ENCODE data around the gene TM4SF5.

DNA sequence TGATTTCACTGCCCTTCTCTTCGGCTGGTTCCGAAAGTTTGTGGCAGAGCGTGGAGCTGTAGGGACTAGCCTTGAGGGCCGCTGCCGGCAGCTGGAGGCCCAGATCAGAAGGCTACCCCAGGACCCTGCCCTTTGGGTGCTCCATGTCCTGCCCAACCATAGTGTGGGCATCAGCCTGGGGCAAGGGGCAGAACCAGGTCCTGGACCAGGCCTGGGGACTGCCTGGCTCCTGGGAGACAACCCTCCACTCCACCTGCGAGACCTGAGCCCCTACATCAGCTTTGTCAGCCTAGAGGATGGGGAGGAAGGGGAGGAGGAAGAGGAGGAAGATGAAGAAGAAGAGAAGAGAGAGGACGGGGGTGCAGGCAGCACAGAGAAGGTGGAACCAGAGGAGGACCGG lies 31.1 kb upstream of the TM4SF5 start:
- TF ChIP-seq EZH2 (IDR thresholded peaks at IDR 0.05) (no peak), POLR2AphosphoS5 (IDR thresholded peaks at IDR 0.05; ENCODE audit: borderline replicate concordance, low read depth, low read length) (no peak), FOXP2 (optimal IDR thresholded peaks at IDR 0.05; ENCODE audit: control extremely low read depth, extremely low read length, insufficient read depth) (no peak)
